ENCODE measurements around the gene PLVAP. TPM values are rescaled to one million over a fixed set of nuclear protein-coding genes. Genes with fewer than 3 reads are reported as not detected.
A peak's percentile ranks its signal among the peaks of the same experiment; 100 is the strongest.

The PLVAP gene
- total and polyA plus RNA-seq, 2 donors (not counting 3 experiments of a cell fraction or from before 2014, with no cell fraction given) = 5.7 to 16.9 TPM

GRCh38 chr19:17420475-17420924 is 43.4 kb upstream of the PLVAP start:
- BruUV-seq (replicated peaks) = TSS peak; percentile 11
- no peaks in the 10 kb centered on the region for H4K20me1 ChIP-seq (replicated peaks; ENCODE audit: control insufficient read depth, extremely low read depth, insufficient read depth, low read length)
- H2AFZ ChIP-seq (ENCODE audit: low read depth, low read length) = peak overlapping the region; percentile 81
- DNase-seq (ENCODE audit: low read depth, low spot score) (peak; percentile 67), FAIRE-seq (peak; percentile 73)
- H3K79me2 ChIP-seq (ENCODE audit: control insufficient read depth, insufficient read depth, low read length) = no peaks in the 10 kb centered on the region
- H3K4me1 ChIP-seq (ENCODE audit: control insufficient read depth, extremely low read depth, insufficient read depth, low read length) = peaks cover 14% of the 10 kb centered on the region
- CTCF ChIA-PET = interaction anchor here (1.0 to 1.5 kb wide), 3 partner anchors 15 to 26 kb away, joined by 3 to 12 read pairs (median 5); partner anchors contain the start of genes BST2 and CCDC194
- no peaks in the 10 kb centered on the region for H3K9me3 ChIP-seq (replicated peaks; ENCODE audit: control insufficient read depth, insufficient read depth, low read length)
- dilution Hi-C loops (cut with MboI; ENCODE audit: extremely low pct_ligation_motif_present, low sequenced_read_pairs) (no loop called here), intact Hi-C loops (cut with micrococcal nuclease) (loop anchor here (1.0 kb wide), 1 partner anchor 25 kb away; no protein-coding TSS in a partner anchor)
- peak overlapping the region; percentile 66 to 79 (median 68) for H3K4me3 ChIP-seq (replicated peaks in 1 of 3; ENCODE audit: insufficient read depth in 1 of 3, low read depth in 1 of 3, low read length in 3 of 3)
- no peak overlapping the region for H3K9ac ChIP-seq (replicated peaks; ENCODE audit: extremely low read depth, insufficient read depth, low read length)
- no peaks in the 10 kb centered on the region for H3K9me1 ChIP-seq (replicated peaks; ENCODE audit: control insufficient read depth, extremely low read depth, insufficient read depth, low read length)
- POLR2A ChIA-PET = no interaction called here
- H3K27ac ChIP-seq (ENCODE audit: insufficient read depth, low read depth, low read length) = no peak overlapping the region
- no peaks in the 10 kb centered on the region for H3K27me3 ChIP-seq (ENCODE audit: control insufficient read depth in 2 of 2, insufficient read depth in 2 of 2, low read length in 2 of 2)
- H3K36me3 ChIP-seq (ENCODE audit: control insufficient read depth in 2 of 2, extremely low read depth in 1 of 2, insufficient read depth in 2 of 2, low read length in 2 of 2) = no peaks in the 10 kb centered on the region
- peak; percentile 8 to 39 for TF ChIP-seq CTCF (IDR thresholded peaks at IDR 0.05; ENCODE audit: extremely low read depth in 1 of 2, insufficient read depth in 1 of 2, low read depth in 1 of 2, low read length in 2 of 2)
- no peak for TF ChIP-seq MYC (IDR thresholded peaks at IDR 0.05; ENCODE audit: low read depth, low read length)
- TF ChIP-seq POLR2A (IDR thresholded peaks at IDR 0.05; ENCODE audit: low read depth, low read length) = peak; percentile 13
- peak overlapping the region; percentile 36 for H3K4me2 ChIP-seq (ENCODE audit: insufficient read depth, low read length)

Measured in endothelial cell of umbilical vein (primary cell).